Panc1 (cell line): ENCODE measurements around the gene LRRC36.

Source experiments
- CTCF ChIP-seq: fragments of 450-650 bp; IDR thresholded peaks from 2 replicates; pipeline ENCODE4 v1.5.1; 2017; ENCODE audit warnings: mild to moderate bottlenecking
- POLR2AphosphoS5 ChIP-seq: IDR thresholded peaks from 2 replicates; pipeline ENCODE4 v1.6.1; 2012; ENCODE audit warnings: mild to moderate bottlenecking, low read depth, low read length, moderate library complexity
- SIN3A ChIP-seq: IDR thresholded peaks from 2 replicates; pipeline ENCODE4 v1.6.1; 2012; ENCODE audit warnings: low read depth, mild to moderate bottlenecking, low read length, moderate library complexity, borderline replicate concordance; ENCODE audit not compliant: insufficient read depth
- TF ChIP-seq, protein P1 (sequence below), 2 experiments: IDR thresholded peaks; 2 replicates each; pipeline ENCODE4 v1.6.1; 2011 to 2012; ENCODE audit warnings: low read depth in 2 of 2, control low read depth in 1 of 2, low read length in 1 of 2, mild to moderate bottlenecking in 1 of 2, moderate library complexity in 1 of 2; ENCODE audit not compliant: insufficient read depth in 1 of 2

DNA sequence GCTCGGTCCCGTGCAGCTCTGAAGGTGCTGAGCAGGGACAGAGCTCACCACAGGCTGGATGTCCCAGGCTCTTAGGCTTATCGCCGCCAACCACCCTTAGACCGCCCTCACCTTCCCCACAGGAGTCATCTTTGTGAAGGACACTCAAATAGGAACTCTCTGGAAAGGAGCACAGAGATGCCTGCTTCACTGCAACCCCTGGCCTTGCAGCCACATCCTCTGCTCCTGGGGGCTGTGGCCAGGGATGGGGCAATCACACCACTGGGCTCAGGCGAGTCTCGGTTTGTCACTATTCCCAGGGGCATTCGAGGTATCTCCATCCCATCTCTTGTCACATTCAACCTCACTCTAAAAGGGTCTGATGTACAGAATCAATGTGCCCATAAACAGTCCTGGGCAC lies 78.7 kb downstream of the LRRC36 start:
- TF ChIP-seq CTCF (no peak), POLR2AphosphoS5 (no peak), SIN3A (no peak)
- TF ChIP-seq, protein P1, sequence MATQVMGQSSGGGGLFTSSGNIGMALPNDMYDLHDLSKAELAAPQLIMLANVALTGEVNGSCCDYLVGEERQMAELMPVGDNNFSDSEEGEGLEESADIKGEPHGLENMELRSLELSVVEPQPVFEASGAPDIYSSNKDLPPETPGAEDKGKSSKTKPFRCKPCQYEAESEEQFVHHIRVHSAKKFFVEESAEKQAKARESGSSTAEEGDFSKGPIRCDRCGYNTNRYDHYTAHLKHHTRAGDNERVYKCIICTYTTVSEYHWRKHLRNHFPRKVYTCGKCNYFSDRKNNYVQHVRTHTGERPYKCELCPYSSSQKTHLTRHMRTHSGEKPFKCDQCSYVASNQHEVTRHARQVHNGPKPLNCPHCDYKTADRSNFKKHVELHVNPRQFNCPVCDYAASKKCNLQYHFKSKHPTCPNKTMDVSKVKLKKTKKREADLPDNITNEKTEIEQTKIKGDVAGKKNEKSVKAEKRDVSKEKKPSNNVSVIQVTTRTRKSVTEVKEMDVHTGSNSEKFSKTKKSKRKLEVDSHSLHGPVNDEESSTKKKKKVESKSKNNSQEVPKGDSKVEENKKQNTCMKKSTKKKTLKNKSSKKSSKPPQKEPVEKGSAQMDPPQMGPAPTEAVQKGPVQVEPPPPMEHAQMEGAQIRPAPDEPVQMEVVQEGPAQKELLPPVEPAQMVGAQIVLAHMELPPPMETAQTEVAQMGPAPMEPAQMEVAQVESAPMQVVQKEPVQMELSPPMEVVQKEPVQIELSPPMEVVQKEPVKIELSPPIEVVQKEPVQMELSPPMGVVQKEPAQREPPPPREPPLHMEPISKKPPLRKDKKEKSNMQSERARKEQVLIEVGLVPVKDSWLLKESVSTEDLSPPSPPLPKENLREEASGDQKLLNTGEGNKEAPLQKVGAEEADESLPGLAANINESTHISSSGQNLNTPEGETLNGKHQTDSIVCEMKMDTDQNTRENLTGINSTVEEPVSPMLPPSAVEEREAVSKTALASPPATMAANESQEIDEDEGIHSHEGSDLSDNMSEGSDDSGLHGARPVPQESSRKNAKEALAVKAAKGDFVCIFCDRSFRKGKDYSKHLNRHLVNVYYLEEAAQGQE (IDR thresholded peaks at IDR 0.05; ENCODE audit: insufficient read depth in 1 of 2, low read depth in 2 of 2, low read length in 1 of 2): no peak
